Left ventricle myocardium superior (tissue), 1 donor: ENCODE measurements around the gene SPIRE2. TPM values are rescaled to one million over a fixed set of nuclear protein-coding genes. Genes with fewer than 3 reads are reported as not detected.

Experiments used
- ATAC-seq: fragments of 200-7000 bp; cut with Tn5 transposase; one replicate; pipeline ENCODE4 v1.9.1; 2020; ENCODE audit warnings: mild to moderate bottlenecking, moderate library complexity
- DNase-seq: peaks from one replicate; pipeline ENCODE4 v3.0.0-alpha.2; 2020
- intact Hi-C: fragments of 100-400 bp; cut with micrococcal nuclease; formaldehyde crosslinking; loops from one replicate; pipeline ENCODE4 v1.11.0; 2022
- total RNA-seq: library from RNA; stranded (reverse); fragmentation: NEBNext Ultra II Directional; extraction: Animal tissue kit (Norgen Biotek cat#: 25700); gene quantifications from one replicate; pipeline ENCODE4 v1.2.1, GENCODE V29; 2021
- donor health status: DM: no; HTN: yes; CAD: no; lungs with severe emphysema.

The SPIRE2 gene
- total RNA-seq, 1 donor from 2014 or later = 0.77 TPM

- no peak for ATAC-seq
- DNase-seq = no peak
- intact Hi-C loops = no loop called here
Observed at GRCh38 chr16:89887243-89887642, 59.0 kb downstream of the SPIRE2 start.

GRCh38 chr16:89890200-89890599 lies 61.9 kb downstream of the SPIRE2 start:
- intact Hi-C loops = no loop called here
- ATAC-seq = no peak
- no peak for DNase-seq

GRCh38 chr16:89890886-89891657 lies 62.8 kb downstream of the SPIRE2 start:
- ATAC-seq = peak; percentile 14
- intact Hi-C loops = no loop called here
- DNase-seq = peak; percentile 41

- intact Hi-C loops = no loop called here
- DNase-seq (no peak), ATAC-seq (no peak)
Observed at GRCh38 chr16:89892055-89892630, 63.9 kb downstream of the SPIRE2 start.

GRCh38 chr16:89892635-89893034 lies 64.4 kb downstream of the SPIRE2 start:
- DNase-seq = no peak
- no peak for ATAC-seq
- intact Hi-C loops = no loop called here

GRCh38 chr16:89893642-89894548 lies 65.6 kb downstream of the SPIRE2 start:
- DNase-seq = no peak
- ATAC-seq = peak; percentile 8
- intact Hi-C loops = no loop called here

GRCh38 chr16:89895482-89896250 lies 67.4 kb downstream of the SPIRE2 start:
- intact Hi-C loops = no loop called here
- DNase-seq = no peak
- no peak for ATAC-seq

GRCh38 chr16:89897204-89897603 lies 68.9 kb downstream of the SPIRE2 start:
- ATAC-seq = no peak
- no peak for DNase-seq
- intact Hi-C loops = no loop called here

- ATAC-seq = no peak
- no peak for DNase-seq
- intact Hi-C loops = no loop called here
Observed at GRCh38 chr16:89898201-89898967, 70.1 kb downstream of the SPIRE2 start.

GRCh38 chr16:89899879-89900481 lies 71.7 kb downstream of the SPIRE2 start:
- intact Hi-C loops = no loop called here
- ATAC-seq (no peak), DNase-seq (no peak)

- no peak for ATAC-seq
- DNase-seq = no peak
- intact Hi-C loops = no loop called here
Observed at GRCh38 chr16:89900885-89901284, 72.6 kb downstream of the SPIRE2 start.

- intact Hi-C loops = no loop called here
- DNase-seq (no peak), ATAC-seq (no peak)
Observed at GRCh38 chr16:89902980-89903379, 74.7 kb downstream of the SPIRE2 start.

GRCh38 chr16:89903908-89904515 lies 75.7 kb downstream of the SPIRE2 start:
- DNase-seq = peak; percentile 22
- intact Hi-C loops = no loop called here
- ATAC-seq = no peak

GRCh38 chr16:89904606-89905510 lies 76.6 kb downstream of the SPIRE2 start:
- intact Hi-C loops = no loop called here
- DNase-seq (no peak), ATAC-seq (no peak)

- DNase-seq (no peak), ATAC-seq (no peak)
- intact Hi-C loops = no loop called here
Observed at GRCh38 chr16:89905511-89906139, 77.3 kb downstream of the SPIRE2 start.
